Naive thymus-derived CD8-positive, alpha-beta T cell (primary cell): Measurements from ENCODE around the gene CERS4. TPM values are rescaled to one million over a fixed set of nuclear protein-coding genes. Genes with fewer than 3 reads are reported as not detected.
A peak's percentile ranks its signal among the peaks of the same experiment; 100 is the strongest.

ENCODE experiments used
- ATAC-seq, 2 donors: fragments of 150-1000 bp; cut with Tn5 transposase in 1 of 2; sonication (Bioruptor Pico), chemical (Tn5 transposase) in 1 of 2; 1 replicate in 1 of 2; 2 replicates in 1 of 2; pipeline ENCODE4 v1.10.0; 2021; ENCODE audit warnings: mild to moderate bottlenecking in 2 of 2, moderate library complexity in 2 of 2
- POLR2A ChIA-PET: fragments of 350-600 bp; sonication (Branson Sonifier 250); formaldehyde crosslinking; loops from one replicate; lab custom pipeline; 2021; ENCODE audit warnings: antibody characterized with exemption; lab: Charles Lee
- DNase-seq, 10 donors: peaks; one replicate each; pipeline versions ENCODE4 v3.0.0 to v3.0.0-alpha.2; 2020 to 2022
- H3K27ac Mint-ChIP-seq, 10 donors: one replicate each; pipeline ENCODE4 v1.8.0; 2020 to 2022; ENCODE audit warnings: mild to moderate bottlenecking in 10 of 10, mixed read lengths in 10 of 10, moderate library complexity in 4 of 10, inconsistent platforms in 1 of 10
- H3K27me3 Mint-ChIP-seq, 5 donors: one replicate each; pipeline ENCODE4 v1.8.0; 2021 to 2022; ENCODE audit warnings: mixed read lengths in 5 of 5
- H3K36me3 Mint-ChIP-seq, 3 donors: one replicate each; pipeline ENCODE4 v1.8.0; 2020 to 2022; ENCODE audit warnings: mixed read lengths in 3 of 3, mild to moderate bottlenecking in 2 of 3, inconsistent platforms in 1 of 3
- H3K4me1 Mint-ChIP-seq, 4 donors: one replicate each; pipeline ENCODE4 v1.8.0; 2021 to 2022; ENCODE audit warnings: mixed read lengths in 4 of 4
- H3K4me3 Mint-ChIP-seq, 10 donors: one replicate each; pipeline ENCODE4 v1.8.0; 2020 to 2022; ENCODE audit warnings: mild to moderate bottlenecking in 10 of 10, mixed read lengths in 10 of 10, moderate library complexity in 6 of 10, inconsistent platforms in 1 of 10
- H3K9me3 Mint-ChIP-seq, 9 donors: one replicate each; pipeline ENCODE4 v1.8.0; 2020 to 2022; ENCODE audit warnings: mixed read lengths in 9 of 9, mild to moderate bottlenecking in 3 of 9, inconsistent platforms in 1 of 9, moderate library complexity in 1 of 9
- polyA plus RNA-seq, 3 donors: library from polyadenylated mRNA; unstranded; fragments of 300-500 nt; fragmentation: Illumina TruSeq; gene quantifications; one replicate each; pipeline ENCODE4 v1.2.3, GENCODE V29; 2021
- total RNA-seq, 8 experiments: library from RNA in 2 of 8; stranded (reverse) in 2 of 8; gene quantifications; one replicate each; pipeline ENCODE4 v1.2.3 and lab custom pipeline; 2021 to 2026

CERS4 gene
- total and polyA plus RNA-seq, 5 experiments from 2014 or later, result 5.4 to 31.7 (median 8.0) TPM

- peak in 1 of 10 donors; percentile 58 for DNase-seq
- Mint-ChIP-seq H3K4me3 (peak overlapping the region; percentile 90 to 95 (median 93)), H3K27me3 (no peaks in the 10 kb centered on the region), H3K4me1 (peaks cover 16 to 47% (median 35%) of the 10 kb centered on the region in 4 donors), H3K27ac (peak overlapping the region; percentile 25 to 97 (median 94)), H3K36me3 (peaks cover 0 to 25% (median 0%) of the 10 kb centered on the region in 3 donors), H3K9me3 (no peaks in the 10 kb centered on the region)
- no peak for ATAC-seq
- POLR2A ChIA-PET, result interaction anchor here (0.9 to 2.0 kb wide), 3 partner anchors 14 to 386 kb away, joined by 3 to 8 read pairs (median 4); partner anchors contain the start of genes NDUFA7 and RPS28
Measured at GRCh38 chr19:8306235-8307054, 97.3 kb downstream of the CERS4 start.

GRCh38 chr19:8307400-8307964 lies 98.3 kb downstream of the CERS4 start:
- POLR2A ChIA-PET, result interaction anchor here (0.6 to 1.2 kb wide), 6 partner anchors 11 to 678 kb away, joined by 3 to 6 read pairs (median 4); partner anchors contain the start of genes NDUFA7, PET100, RPS28 and XAB2
- peaks cover 16 to 47% (median 35%) of the 10 kb centered on the region in 4 donors for H3K4me1 Mint-ChIP-seq
- H3K27ac Mint-ChIP-seq, result peak overlapping the region; percentile 85 to 98 (median 94)
- H3K36me3 Mint-ChIP-seq, result peaks cover 0 to 27% (median 0%) of the 10 kb centered on the region in 3 donors
- H3K9me3 Mint-ChIP-seq, result no peaks in the 10 kb centered on the region
- DNase-seq, result no peak
- ATAC-seq, result no peak
- no peaks in the 10 kb centered on the region for H3K27me3 Mint-ChIP-seq
- peak overlapping the region; percentile 90 to 95 (median 93) for H3K4me3 Mint-ChIP-seq

GRCh38 chr19:8307965-8308866 lies 99.0 kb downstream of the CERS4 start, which contains the start of gene CD320:
Gene CD320 (minus strand): TSS chr19:8308358. CDS start chr19:8308290, 68 bp downstream.
- peaks cover 16 to 47% (median 35%) of the 10 kb centered on the region in 4 donors for H3K4me1 Mint-ChIP-seq
- H3K27ac Mint-ChIP-seq, result peak within 1 kb of the TSS; percentile 86 to 98 (median 94)
- no peaks in the 10 kb centered on the region for H3K9me3 Mint-ChIP-seq
- peaks cover 0 to 30% (median 0%) of the 10 kb centered on the region in 3 donors for H3K36me3 Mint-ChIP-seq
- H3K4me3 Mint-ChIP-seq, result peak within 1 kb of the TSS; percentile 90 to 95 (median 93)
- DNase-seq (peak; percentile 77 to 95 (median 84)), ATAC-seq (peak; percentile 94 to 96)
- H3K27me3 Mint-ChIP-seq, result no peaks in the 10 kb centered on the region
- POLR2A ChIA-PET, result interaction anchor here (0.6 to 1.2 kb wide), 5 partner anchors 10 to 283 kb away, joined by 3 to 6 read pairs (median 3); partner anchors contain the start of genes NDUFA7 and RPS28

GRCh38 chr19:8308891-8309291 lies 99.7 kb downstream of the CERS4 start:
- H3K9me3 Mint-ChIP-seq, result no peaks in the 10 kb centered on the region
- peak overlapping the region in 7 of 10 donors; percentile 86 to 95 (median 89) for H3K27ac Mint-ChIP-seq
- peak in 1 of 10 donors; percentile 32 for DNase-seq
- no peak for ATAC-seq
- POLR2A ChIA-PET, result interaction anchor here (0.6 to 3.4 kb wide), 2 partner anchors 12 kb away, joined by 3 to 25 read pairs; partner anchors contain the start of genes NDUFA7 and RPS28
- H3K4me3 Mint-ChIP-seq, result peak overlapping the region; percentile 90 to 95 (median 93)
- no peaks in the 10 kb centered on the region for H3K27me3 Mint-ChIP-seq
- peaks cover 16 to 47% (median 35%) of the 10 kb centered on the region in 4 donors for H3K4me1 Mint-ChIP-seq
- peaks cover 0 to 29% (median 0%) of the 10 kb centered on the region in 3 donors for H3K36me3 Mint-ChIP-seq

DNA sequence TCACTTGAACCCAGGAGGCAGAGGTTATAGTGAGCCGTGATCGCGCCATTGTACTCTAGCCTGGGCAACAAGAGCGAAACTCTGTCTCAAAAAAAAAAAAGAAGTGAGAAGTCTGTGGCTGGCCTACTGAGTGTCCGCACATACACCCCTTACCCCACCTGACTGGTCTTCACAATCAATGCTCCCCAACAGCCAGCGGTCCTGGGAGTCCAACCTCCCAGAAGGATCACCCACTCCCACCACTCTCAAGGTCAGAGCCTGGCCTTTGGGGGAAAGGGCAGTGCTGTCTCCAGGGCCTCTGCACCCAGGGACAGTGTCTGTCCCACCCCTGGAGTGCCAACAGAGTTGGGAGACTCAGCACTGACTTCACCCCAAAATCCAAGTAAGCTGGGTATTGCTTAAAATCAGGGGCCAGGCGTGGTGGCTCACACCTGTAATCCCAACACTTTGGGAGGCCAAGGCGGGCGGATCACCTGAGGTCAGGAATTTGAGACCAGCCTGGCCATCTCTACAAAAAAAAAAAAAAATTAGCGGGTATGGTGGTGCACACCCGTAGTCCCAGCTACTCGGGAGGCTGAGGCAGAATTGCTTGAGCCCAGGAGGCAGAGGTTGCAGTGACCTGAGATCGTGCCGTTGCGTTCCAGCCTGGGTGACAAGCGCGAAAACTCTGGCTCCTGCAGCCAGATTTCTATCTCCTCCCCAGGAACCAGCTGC lies 101.3 kb downstream of the CERS4 start:
- POLR2A ChIA-PET, result interaction anchor here (0.7 to 3.4 kb wide), 2 partner anchors 10 to 25 kb away, joined by 3 to 25 read pairs; partner anchors contain the start of genes NDUFA7 and RPS28
- Mint-ChIP-seq H3K36me3 (peaks cover 0 to 33% (median 6%) of the 10 kb centered on the region in 3 donors), H3K27ac (no peak overlapping the region), H3K27me3 (no peaks in the 10 kb centered on the region), H3K9me3 (no peaks in the 10 kb centered on the region), H3K4me3 (no peak overlapping the region), H3K4me1 (peaks cover 16 to 42% (median 36%) of the 10 kb centered on the region in 4 donors)
- ATAC-seq (no peak), DNase-seq (peak in 2 of 10 donors; percentile 0 to 24)

DNA sequence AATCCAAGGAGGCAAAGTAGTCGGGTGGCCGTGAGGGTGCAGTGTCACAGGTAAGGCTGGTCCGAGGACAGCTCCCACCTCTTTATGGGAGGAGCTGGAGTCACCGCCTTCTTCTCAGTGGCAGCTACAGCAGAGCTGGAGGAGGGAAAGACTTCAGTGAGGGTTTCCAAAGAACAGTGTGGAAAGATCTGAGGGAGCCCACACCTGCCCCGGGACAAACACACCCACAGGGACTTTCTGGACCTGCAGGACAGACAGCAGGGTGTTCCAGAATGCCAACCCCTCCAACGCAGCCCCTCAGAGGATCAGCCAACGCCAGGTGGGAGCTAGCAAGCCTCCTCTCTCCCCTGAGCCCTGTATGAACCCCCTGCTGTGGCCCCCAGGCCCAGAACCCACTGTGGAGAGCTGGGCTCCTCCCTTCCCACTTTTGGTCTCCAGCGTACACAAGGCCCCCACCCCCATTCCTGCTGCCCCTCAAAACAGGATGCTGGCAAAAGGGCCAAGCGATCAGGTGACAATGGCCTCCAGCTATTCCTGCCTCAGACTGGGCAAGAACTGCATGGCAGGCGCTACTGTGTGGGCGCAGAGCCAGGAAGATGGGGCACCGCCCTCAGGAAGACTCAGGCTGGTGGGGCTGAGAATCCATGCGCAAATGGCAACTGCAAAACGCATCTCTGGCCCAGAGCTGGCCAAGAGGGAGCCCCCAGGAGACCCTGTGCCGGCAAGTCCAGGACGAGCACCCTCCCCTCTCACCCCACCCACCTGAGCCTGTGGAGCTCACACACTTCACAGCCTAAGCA lies 102.5 kb downstream of the CERS4 start:
- H3K36me3 Mint-ChIP-seq, result peaks cover 0 to 40% (median 8%) of the 10 kb centered on the region in 3 donors
- H3K4me3 Mint-ChIP-seq, result no peak overlapping the region
- peaks cover 11 to 33% (median 27%) of the 10 kb centered on the region in 4 donors for H3K4me1 Mint-ChIP-seq
- no peaks in the 10 kb centered on the region for H3K9me3 Mint-ChIP-seq
- no peak for ATAC-seq
- H3K27ac Mint-ChIP-seq, result no peak overlapping the region
- POLR2A ChIA-PET, result interaction anchor here (3.4 kb wide), 1 partner anchor 9 kb away, joined by 25 read pairs; the partner anchor contains the start of genes NDUFA7 and RPS28
- DNase-seq, result peak in 1 of 10 donors; percentile 55
- no peaks in the 10 kb centered on the region for H3K27me3 Mint-ChIP-seq

Other genes starting within 250 kb of the CERS4 start
- gene ELAVL1, start 203.7 kb upstream of the CERS4 start, total RNA-seq, result 10 to 100 TPM; 55.1 to 55.8 TPM
- 10 to 100 TPM; 41.5 to 55.5 (median 45.5) TPM for gene ELAVL1, start 203.7 kb upstream of the CERS4 start, polyA plus RNA-seq
- gene CCL25, start 156.6 kb upstream of the CERS4 start, total RNA-seq, result not detected
- gene CCL25, start 156.6 kb upstream of the CERS4 start, polyA plus RNA-seq, result under 1 TPM in 2 of 3 donors, not detected in 1; 0.22 to 0.36 TPM
- gene FBN3, start 59.8 kb upstream of the CERS4 start, total RNA-seq, result not detected
- not detected for gene FBN3, start 59.8 kb upstream of the CERS4 start, polyA plus RNA-seq
- 10 to 100 TPM; 33.9 to 34.4 TPM for gene CD320, start 99.0 kb downstream of the CERS4 start, total RNA-seq
- 10 to 100 TPM; 51.9 to 58.0 (median 56.8) TPM for gene CD320, start 99.0 kb downstream of the CERS4 start, polyA plus RNA-seq
- 10 to 100 TPM; 28.5 to 35.3 TPM for gene NDUFA7, start 112.0 kb downstream of the CERS4 start, total RNA-seq
- 100 to 1,000 TPM; 117 to 136 (median 135) TPM for gene NDUFA7, start 112.0 kb downstream of the CERS4 start, polyA plus RNA-seq
- 1,000 to 10,000 TPM; 3,024 to 3,108 TPM for gene RPS28, start 112.1 kb downstream of the CERS4 start, total RNA-seq
- 1,000 to 10,000 TPM; 3,764 to 4,165 (median 4,042) TPM for gene RPS28, start 112.1 kb downstream of the CERS4 start, polyA plus RNA-seq
- 1 to 10 TPM; 1.4 to 3.3 TPM for gene KANK3, start 133.9 kb downstream of the CERS4 start, total RNA-seq
- gene KANK3, start 133.9 kb downstream of the CERS4 start, polyA plus RNA-seq, result 1 to 10 TPM in 2 of 3 donors, under 1 TPM in 1; 0.82 to 2.3 (median 1.5) TPM
- not detected for gene ANGPTL4, start 154.8 kb downstream of the CERS4 start, total RNA-seq
- under 1 TPM in 1 of 3 donors, not detected in 2; 0.23 TPM for gene ANGPTL4, start 154.8 kb downstream of the CERS4 start, polyA plus RNA-seq
- gene RAB11B, start 181.0 kb downstream of the CERS4 start, total RNA-seq, result 100 to 1,000 TPM; 108 to 112 TPM
- 10 to 100 TPM; 46.9 to 73.6 (median 53.9) TPM for gene RAB11B, start 181.0 kb downstream of the CERS4 start, polyA plus RNA-seq
- 10 to 100 TPM; 25.8 to 31.4 TPM for gene MARCHF2, start 203.9 kb downstream of the CERS4 start, total RNA-seq
- 10 to 100 TPM; 21.1 to 40.1 (median 38.2) TPM for gene MARCHF2, start 203.9 kb downstream of the CERS4 start, polyA plus RNA-seq
- 100 to 1,000 TPM; 207 to 227 TPM for gene HNRNPM, start 235.6 kb downstream of the CERS4 start, total RNA-seq
- 100 to 1,000 TPM; 214 to 304 (median 217) TPM for gene HNRNPM, start 235.6 kb downstream of the CERS4 start, polyA plus RNA-seq